Medulla oblongata (tissue), 1 donor: Measurements from ENCODE around the gene BRD3OS.
"Not testable (repeated sequence)": the region's sequence is repeated elsewhere in the genome, so short reads cannot be mapped to it uniquely, and the experiment has no call there.

Experiments used
- DNase-seq: peaks from one replicate; pipeline ENCODE4 v3.0.0-alpha.2; 2015; ENCODE audit errors: extremely low spot score

The BRD3OS gene

DNA sequence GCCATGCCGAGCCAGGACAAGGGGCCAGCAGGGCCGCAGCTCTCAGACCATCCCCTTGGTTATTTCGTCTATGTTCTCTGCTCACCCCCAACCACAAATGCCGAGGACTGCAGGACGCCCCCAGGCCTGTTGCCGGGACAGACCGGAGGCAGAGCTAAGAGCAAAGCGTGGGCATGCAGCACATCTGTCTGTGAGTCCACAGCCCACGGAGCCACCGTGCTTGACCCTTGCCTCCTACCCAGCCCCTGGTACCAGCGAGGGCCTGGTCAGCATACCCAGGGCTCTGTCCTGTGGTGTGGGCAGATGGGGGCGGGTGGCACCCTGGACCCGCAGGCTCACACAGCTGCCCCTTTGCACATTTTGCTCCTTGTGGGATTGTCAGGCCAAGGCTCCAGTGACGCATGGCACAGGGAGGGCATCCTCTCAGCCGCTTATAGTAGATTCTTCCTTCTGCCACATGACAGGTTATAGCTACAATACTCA, 37.8 kb downstream of the BRD3OS start:
- no peak for DNase-seq

DNA sequence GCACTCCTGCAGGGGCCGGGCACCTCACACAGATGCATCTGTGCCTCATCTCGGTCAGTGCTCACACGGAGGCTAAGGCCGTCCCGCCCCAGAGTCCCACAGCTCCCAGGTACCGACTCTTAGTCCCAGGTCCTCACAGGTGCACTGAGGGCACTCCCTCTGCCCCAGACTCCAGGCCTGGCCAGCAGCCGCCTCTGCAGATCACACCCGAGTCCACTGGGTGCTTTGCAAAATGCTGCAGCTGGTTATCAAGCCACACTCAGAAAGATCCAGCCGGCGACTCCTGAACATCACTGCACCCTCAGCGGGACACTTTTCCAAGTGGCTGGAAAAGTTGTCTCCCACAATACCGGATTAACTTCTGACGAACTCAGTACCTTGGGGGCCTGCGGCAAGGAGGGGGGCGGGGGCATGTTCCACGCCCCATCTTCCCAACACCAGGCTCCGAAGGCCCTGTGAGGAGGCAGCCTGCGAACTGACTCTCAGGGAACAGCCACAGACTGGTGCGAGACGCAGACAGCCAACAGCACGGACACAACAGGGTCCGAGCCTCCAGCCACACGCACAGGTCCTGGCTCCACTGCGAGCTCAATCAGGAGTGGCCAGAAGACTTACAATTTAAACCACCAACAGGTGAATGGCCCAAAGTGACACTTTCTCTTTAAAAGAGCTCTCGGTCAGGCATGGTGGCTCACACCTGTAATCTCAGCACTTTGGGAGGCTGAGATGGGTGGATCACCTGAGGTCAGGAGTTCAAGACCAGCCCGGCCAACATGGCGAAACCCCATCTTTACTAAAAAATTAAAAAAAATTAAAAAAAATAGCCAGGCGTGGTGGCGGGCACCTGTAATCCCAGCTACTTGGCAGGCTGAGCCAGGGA, 38.5 kb downstream of the BRD3OS start:
- no peak for DNase-seq

DNA sequence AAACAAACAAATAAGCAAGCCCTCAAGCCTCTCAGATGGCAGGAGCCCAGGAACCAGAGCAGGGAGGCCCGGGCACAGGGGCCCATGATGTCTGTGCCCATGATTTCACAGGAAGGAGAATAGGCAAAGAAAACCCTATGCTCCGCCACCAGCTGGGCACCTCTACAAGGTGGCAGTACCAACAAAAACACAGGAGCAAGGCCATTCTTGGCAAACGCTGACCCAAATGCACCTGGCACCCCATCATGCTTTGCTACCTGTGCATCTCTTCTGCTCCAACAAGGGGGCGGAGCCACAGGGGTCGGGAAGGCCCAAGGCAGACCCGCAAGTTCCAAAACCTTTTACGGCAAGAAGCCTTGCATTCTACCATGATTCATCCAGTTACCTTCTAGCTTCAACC, 39.4 kb downstream of the BRD3OS start:
- no peak for DNase-seq

DNA sequence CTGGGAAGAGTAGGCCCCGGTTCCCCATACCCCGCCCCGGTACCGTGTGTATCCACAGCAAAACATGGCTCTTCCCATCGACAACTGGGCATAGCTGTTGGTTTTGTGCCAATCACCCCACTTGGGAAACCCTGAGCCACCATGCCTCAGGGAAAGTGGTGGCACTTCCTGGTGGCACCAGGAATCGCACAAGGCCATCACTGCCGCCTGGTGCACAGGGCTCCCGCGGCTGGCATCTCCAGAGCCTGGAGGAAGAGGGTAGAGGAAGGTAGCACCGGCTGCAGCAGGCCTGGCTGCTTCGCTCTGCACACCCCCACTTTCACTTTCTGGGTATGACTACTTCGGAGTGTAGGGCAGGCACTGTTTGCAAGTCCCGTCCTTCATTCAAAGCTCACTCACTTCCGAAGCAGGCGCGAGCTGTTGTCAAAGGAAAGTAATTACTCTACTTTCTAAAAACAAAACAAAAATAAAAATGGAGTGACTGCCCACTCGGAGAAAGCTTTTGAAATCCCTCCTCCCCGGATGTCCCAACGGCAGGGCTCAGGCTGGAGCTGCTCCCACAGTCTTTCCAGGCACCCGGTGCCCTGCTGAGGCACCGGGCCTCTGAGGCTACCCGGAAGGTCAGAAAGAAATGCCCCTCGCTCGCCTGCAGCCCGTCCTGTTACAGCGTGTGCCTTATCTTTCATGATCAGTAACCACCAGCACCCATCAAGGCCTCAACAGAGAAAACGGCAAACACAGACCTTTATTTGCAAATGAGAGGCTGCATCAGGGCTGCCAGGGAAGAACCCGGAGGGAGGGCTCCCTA, 40.5 kb downstream of the BRD3OS start:
- peak; percentile 40 for DNase-seq

DNA sequence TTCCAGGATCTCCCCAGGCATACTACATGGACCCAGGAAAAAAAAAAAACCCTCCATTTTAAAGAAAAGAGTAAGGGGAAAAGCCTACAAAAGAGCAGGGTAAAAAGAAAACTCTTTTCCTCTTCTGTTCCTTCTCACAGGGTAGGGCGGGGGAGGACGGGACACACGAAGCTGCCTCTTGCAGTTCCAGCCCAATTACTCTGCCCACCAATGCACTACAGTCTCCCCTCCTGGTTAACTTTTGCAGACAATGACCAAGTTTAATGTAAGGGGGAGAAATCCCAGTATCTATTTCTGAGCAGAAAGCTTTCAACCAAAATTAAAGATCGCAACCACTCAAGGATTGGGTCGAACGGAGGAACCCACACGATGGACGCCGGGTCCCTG, 41.2 kb downstream of the BRD3OS start:
- no peak for DNase-seq

DNA sequence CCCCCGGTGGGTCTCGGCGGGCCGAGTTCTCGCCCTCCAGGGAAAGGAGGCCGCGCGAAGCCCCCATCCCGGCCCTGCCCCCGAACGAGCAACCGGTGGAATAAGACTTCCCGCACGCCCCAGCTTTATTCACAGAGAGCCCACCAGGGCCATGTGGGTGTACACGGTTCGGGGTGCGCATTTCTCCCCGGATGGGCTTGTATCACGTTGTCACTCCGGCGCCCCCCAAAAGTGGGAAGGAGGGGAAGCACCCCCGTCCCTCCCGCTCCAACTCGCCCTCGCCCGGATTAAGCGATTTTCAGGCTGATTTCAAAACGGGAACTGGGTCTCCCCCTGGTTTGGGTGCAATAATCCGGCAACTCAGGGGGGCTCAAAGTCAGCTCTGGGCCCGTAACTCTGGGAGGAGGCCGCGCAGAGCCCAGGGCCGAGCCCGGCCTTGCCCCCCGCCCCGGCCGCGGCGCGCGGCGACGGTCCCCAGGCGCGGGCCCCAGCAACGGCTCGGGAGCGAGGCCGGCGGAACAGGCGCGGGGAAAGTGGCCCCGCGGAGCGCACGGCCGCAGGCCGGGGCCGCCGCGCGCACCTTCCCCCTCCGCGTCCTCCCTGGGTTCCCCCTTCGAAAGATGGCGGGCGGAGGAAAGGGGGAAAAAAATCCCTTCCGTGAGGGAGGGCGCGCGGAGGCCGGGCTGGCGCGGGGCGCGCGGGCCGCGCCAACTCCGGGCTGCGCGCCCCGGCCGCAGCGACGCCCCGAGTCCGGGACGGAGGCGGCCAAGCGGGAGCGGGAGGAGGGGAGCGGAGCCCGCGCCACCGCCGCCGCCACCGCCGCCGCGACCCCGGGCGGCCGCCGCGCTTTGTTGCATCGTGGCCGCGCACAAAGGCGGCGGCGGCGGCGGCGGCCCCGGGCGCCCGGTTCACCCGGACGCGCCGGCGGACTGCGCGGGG, 41.9 kb downstream of the BRD3OS start:
- no peak for DNase-seq

DNA sequence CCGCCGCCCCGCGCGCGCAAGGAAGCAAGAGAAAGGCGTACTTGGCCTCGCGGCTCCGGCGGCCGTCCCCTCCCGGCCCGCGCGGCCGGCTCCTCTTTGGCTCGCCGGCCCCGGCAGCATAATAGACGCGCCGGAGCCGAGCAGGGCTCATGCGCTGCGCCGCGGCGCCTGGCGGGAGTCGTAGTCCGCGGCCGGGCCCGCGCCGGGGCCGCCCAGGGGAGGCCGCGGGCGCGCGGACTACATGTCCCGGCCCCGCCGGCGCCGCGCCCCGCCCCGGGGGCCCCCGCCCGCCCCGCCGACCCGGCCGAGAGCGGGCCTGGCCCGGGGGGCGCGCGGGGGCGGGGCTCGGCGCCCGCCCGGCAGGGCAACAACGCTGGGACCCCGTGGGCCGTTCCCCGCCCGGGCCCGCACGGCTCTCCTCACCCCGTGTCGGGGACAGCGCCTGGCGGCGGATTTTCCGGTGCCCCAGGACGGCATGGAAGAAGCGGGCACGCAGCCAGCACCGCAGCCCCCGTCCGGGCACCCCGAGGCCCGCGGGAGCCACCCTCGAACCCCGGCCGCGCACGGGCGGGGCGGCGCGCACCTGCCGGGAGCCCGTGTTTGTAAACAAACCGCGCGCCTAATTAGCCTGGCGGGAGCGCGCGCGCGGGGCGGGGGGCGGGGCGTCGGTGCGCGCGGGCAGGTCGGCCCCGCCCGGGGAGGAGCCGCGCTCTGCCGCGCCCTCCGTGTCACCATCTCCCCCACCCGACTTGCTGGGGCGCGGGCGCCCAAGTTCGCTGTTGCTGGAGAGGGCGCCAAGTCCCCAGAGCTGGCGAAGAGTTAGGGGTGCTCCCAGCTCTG, 42.8 kb downstream of the BRD3OS start, which contains the start of gene BRD3:
TSS of gene BRD3 (minus strand) at position 123 of the 840 bp plus-strand sequence. CDS start 14,549 bp downstream, outside the sequence.
- peak; percentile 93 for DNase-seq

DNA sequence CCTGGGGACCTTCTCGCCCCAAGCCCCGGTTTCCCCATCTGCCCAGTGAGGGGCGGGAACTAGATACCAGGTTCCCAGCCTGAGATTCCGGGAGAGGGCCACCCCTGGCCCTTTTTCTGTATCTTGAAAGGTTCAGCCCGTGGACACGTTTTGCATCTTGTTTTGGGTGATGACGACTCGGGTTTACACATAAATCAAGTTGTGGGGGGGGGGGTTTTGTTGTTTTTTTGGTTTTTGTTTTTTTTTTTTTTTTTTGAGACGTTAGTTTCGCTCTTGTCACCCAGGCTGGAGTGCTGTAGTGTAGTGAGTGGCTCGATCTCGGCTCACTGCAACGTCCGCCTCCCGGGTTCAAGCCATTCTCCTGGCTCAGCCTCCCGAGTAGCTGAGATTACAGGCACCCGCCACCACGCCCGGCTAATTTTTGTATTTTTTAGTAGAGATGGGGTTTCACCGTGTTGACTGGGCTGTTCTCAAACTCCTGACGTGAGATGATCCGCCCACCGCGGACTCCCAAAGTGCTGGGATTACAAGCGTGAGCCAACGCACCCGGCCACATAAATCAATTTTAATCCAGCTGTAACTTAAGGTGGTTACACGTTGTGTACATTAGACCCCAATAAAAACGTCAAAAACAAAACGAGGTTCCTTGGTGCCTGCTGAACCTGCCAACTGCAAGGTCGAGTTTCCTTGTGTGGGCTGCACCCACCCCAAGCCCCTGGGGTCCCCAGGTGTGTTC, 43.6 kb downstream of the BRD3OS start:
- no peak for DNase-seq

DNA sequence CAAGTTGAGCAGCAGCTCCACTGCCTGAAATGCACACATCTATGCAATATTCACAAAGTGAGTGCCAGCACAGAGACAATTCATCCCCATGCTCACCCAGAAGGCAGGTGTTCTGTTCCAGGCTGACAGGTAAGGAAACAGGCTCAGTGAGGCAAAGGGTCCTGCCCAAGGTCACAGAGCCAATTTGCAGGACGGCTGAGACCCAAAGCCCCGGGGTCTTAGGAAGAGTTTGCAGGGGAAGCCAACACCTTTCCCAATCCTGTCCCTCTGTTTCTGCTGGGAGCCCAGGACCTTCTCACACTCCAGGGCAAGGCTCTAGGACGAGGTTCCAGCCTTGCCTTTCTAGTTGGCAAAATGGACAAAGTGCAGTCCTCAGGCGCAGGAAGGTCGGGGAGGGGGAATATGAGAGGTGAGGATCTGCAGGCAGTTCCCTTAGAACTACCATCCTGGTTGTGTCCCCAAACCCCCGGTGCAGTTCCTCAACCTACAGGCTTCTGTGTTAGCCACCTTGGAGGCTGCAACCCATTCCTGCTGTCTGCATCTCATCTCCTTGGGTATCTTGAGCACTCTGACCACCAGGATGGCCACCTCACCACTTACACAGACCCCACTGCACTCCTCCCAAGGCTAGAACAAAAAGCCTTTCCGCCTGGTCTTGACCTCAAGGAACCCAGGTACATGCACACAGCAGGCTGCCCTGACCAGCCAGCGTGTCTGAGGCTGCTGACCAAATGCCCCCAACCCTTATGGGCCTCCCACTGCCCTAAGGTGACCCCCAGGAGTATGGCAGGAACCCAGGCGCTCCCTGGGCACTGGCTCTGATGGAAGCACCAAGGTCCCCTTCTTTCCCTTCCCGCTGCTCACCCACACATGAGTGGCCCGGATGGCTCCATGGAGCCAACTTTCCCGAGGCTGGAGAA, 44.5 kb downstream of the BRD3OS start:
- DNase-seq = no peak

DNA sequence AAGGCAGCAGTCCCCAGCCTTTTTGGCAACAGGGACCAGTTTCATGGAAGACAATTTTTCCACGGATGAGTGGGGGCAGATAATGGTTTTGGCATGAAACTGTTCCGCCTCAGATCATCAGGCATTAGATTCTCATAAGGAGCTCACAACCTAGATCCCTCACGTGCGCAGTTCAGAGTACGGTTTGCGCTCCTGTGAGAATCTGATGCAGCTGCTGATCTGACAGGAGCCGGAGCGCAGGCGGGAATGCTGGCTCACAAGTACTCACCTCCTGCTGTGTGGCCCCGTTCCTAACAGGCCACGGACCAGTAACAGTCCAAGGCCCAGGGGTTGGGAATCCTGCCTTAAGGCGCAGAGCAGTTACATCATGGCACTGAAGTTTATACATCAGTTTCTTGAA, 45.9 kb downstream of the BRD3OS start:
- DNase-seq = no peak

DNA sequence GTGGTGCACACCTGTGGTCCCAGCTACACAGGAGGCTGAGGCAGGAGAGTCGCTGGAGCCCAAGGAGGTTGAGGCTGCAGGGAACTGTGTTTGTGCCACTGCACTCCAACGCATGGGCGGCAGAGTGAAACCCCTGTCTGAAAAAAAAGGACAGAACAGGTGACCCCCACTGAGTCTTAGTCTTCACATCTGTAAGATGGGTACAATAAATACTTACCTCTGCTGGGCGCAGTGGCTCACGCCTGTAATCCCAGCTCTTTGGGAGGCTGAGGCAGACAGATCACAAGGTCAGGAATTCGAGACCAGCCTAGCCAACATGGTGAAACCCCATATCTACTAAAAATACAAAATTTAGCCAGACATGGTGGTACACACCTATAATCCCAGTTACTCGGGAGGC, 47.4 kb downstream of the BRD3OS start:
- DNase-seq = not testable (repeated sequence)

DNA sequence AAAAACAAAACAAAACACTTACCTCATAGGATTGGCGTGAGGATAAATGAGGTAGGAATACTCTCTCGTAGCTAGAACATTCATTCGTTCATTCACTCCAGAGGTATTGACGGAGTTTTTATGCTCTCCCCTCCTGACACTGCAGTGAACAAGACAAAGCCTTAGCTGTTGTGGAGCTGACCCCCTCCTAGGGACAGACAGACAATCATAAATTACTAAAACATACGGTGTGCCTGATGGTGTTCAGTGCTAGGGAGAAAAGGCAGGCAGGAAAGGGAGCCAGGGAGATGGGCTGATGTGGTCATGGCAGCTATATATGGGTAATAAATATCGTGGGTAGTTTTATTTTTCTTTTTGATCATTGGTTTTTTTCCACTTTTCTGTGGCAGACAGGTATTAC, 48.2 kb downstream of the BRD3OS start:
- no peak for DNase-seq

DNA sequence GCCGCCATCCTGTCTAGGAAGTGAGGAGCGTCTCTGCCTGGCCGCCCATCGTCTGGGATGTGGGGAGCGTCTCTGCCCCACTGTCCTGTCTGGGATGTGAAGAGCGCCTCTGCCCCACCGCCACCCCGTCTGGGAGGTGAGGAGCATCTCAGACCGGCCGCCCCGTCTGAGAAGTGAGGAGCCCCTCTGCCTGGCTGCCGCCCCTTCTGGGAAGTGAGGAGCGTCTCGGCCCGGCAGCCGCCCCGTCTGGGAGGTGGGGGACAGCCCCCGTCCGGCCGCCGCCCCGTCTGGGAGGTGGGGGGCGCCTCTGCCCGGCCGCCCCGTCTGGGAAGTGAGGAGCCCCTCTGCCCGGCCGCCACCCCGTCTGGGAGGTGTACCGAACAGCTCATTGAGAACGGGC, 50.4 kb downstream of the BRD3OS start:
- not testable (repeated sequence) for DNase-seq

DNA sequence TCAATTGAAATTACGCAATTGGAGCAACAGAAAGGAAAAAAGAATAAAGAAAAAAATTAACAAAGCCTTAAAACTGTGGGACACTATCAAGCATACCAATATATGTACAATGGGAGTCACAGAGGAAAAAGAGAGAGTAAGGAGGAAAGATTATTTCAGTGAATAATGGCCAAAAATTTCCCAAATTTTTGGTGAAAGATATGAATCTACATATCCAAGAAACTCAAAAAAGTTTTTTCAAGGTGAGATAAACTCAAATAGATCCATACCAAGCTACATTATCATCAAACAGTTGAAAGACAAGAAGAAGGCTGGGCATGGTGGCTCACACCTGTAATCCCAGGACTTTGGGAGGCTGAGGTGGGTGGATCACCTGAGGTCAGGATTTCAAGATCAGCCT, 51.4 kb downstream of the BRD3OS start:
- no peak for DNase-seq
